CD4-positive, alpha-beta T cell treated with Interleukin-21 for 1 hour (primary cell): ENCODE measurements around the gene COPB1.

Experiments used
- DNase-seq: peaks from one replicate; pipeline ENCODE4 v3.0.0-alpha.2; 2020

Gene COPB1

GRCh38 chr11:14424096-14424495 is 75.5 kb downstream of the COPB1 start:
- no peak for DNase-seq

GRCh38 chr11:14423633-14424032 is 76.0 kb downstream of the COPB1 start:
- DNase-seq, result no peak

DNA sequence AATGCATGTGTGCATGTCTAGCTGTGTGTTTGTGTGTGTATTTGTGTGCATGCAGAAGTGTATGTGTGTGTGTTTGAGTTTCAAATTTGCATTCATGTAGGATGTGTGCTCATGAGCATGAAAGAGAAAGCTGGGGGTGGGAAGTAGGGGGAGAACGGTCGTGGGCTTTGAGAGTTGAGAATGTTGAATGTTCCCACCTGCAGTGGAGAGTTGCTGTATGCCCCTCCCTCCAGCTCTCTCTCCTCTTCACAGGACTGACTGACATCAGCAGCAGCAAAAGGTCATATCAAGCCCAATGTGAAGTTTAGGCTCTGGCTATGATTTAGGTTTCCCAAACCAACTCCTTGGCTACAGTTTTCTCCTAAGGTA is 76.8 kb downstream of the COPB1 start:
- no peak for DNase-seq

GRCh38 chr11:14422052-14422813 is 77.4 kb downstream of the COPB1 start:
- DNase-seq, result no peak

GRCh38 chr11:14420223-14420622 is 79.4 kb downstream of the COPB1 start:
- no peak for DNase-seq

DNA sequence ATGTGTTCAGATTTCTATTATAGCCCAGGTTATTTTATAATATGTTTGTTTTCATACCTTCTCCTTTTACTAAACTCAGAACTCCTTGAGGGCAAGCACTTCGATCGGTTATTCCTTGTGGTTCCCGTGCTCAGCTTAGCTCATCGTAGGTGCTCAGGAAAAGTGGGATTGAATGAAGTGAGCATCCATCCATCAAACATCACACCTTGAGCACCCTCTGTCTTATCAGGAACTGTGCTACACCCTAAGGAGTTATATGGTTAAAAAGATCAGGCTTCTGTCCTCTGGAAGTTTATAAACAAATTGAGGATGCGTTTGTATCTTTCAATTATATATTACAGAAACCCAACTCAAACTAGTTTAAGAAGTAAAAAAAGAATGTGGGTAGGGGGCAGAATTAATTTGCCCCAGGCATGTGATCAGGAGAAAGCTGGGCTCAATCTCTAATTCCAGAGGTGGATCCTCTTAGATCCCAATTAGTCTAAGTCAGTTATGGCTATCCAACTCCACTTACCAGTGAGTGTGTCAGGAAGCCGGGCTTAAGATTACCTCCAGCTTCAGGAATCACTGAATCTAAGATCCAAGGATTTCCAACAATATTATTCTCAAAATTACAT is 80.7 kb downstream of the COPB1 start:
- DNase-seq, result peak; percentile 13

DNA sequence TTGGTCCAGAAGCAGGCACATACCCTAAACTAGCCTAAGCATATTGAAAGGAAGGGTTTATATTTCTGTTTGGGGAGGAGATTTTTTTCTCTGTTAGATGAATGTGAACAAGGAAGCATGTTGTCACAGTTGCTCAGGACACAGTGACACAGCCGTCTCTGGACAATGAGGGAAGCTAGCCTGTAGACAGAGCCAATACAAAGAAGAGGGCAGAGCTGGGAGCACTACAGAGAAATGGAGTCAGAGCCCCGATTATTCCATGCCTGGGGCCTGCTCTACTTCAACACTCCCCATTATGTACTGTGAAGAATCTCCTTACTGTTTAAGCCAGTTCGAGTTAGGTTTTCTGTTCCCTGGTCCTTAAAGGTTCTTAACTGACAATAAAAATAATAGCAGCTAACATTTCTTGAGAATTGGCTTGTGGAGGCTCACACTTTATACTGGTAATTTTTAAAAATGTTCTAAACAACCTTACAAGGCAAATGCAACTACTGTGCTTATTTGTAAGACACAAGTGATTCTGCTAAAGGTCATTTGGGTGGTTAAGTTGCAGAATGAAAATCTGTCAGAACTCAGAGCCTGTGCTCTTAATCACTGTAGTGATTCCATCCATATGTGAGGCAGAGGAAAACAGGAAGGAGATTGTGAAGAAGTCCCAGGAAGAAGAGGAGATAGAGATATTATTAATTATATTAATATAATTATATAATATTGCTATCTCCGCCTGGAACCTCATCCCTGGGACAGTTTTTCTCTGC is 81.8 kb downstream of the COPB1 start:
- no peak for DNase-seq

GRCh38 chr11:14417186-14417585 is 82.4 kb downstream of the COPB1 start:
- no peak for DNase-seq

GRCh38 chr11:14414470-14415461 is 84.8 kb downstream of the COPB1 start:
- peak; percentile 80 for DNase-seq

DNA sequence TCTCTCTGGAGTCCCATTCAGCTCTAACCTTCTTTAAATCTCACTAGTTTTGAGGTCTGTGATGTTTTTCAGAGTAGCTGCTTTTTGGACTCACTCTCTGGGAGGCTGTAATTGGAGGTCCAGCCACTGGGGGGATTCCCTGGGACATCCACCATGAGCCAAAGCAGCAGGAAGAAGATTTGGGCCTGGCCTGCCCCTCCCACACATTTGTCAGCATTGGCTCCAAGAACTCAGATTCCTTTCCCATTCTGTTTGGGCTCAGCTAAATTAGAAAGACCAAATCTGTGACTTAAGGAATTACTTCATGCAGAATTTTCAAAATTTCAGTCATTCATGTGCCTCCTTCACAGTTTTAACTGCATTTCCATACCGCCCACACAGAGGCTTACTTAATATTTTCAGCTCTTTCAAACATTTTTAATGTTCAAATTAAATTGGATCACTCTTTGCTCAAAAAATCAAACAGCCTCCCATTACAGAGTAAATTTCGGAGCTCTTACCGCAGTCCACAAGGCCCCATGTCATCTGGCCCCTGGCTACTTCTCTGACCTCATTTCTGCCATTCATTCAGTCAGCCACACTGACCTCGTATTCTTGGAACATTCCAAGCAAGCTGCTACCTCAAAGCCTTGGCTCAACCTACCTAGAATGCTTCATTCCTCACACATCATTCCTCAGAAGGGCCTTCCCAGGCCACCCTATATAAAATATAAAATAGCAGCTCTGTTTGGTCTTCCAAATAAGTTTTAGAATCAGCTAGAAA is 86.1 kb downstream of the COPB1 start:
- DNase-seq, result no peak

DNA sequence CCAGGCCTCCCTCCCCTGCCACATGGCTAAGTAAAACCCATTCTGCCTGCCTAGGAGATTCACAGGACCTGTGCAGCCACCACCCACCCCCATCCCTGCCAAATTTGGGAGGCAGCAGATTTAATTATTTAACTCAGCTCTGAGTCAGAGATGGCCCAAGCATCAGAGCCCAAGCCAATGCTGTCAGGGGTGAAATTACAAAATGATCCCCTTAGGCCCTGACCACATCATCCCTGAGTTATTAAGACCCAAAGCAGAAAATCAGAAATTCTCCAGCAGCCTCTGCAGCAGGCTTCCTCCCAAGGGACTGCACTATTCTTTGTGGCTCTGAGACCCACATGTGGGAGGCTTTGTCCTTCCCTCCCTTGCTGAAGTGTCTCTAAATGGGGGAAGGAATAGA is 87.8 kb downstream of the COPB1 start:
- no peak for DNase-seq

DNA sequence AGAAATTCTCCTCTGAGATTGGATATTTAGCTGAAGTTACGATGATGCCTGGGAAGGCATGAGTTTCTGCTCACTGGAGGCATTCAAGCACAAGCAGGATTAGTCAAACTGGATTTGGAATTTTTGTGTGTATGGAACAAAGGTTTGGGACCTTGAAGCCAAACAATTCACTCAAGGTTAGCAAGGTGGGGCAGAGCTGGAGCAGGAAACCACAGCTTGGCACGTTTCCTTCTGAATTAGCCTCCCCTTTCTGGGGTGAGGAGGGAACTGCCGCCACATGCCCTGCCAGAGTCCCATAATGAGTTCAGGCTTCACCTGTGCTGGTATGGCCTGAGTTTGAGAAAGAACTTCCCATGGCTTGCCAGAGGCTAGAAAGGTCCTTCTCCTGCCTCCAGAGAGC is 89.7 kb downstream of the COPB1 start:
- no peak for DNase-seq

GRCh38 chr11:14408612-14409011 is 91.0 kb downstream of the COPB1 start:
- no peak for DNase-seq
